WTC11 (cell line): ENCODE data around the gene ARHGAP8. TPM values are rescaled to one million over a fixed set of nuclear protein-coding genes. Genes with fewer than 3 reads are reported as not detected.

ENCODE experiments used
- ATAC-seq: fragments of 200-7000 bp; cut with Tn5 transposase; 2 replicates; pipeline ENCODE4 v1.10.0; 2021; ENCODE audit warnings: mild to moderate bottlenecking, moderate library complexity
- CTCF ChIA-PET: fragments of 300-600 bp; sonication (Branson Sonifier 250); formaldehyde crosslinking; loops from one replicate; lab custom pipeline; 2021; ENCODE audit warnings: antibody characterized with exemption; lab: Charles Lee
- POLR2A ChIA-PET: fragments of 350-600 bp; sonication (Branson Sonifier 250); formaldehyde crosslinking; loops from one replicate; lab custom pipeline; 2021; ENCODE audit warnings: antibody characterized with exemption; lab: Charles Lee
- DNase-seq: peaks from one replicate; pipeline ENCODE4 v3.0.0; 2021; ENCODE audit warnings: low spot score
- H3K27ac Mint-ChIP-seq: 2 replicates; pipeline ENCODE4 v1.8.0; 2021; ENCODE audit warnings: mixed read lengths
- H3K27me3 Mint-ChIP-seq: 2 replicates; pipeline ENCODE4 v1.8.0; 2021; ENCODE audit warnings: low read depth, mild to moderate bottlenecking, moderate library complexity, mixed read lengths
- H3K36me3 Mint-ChIP-seq: 2 replicates; pipeline ENCODE4 v1.8.0; 2021; ENCODE audit warnings: mixed read lengths
- H3K4me1 Mint-ChIP-seq: 2 replicates; pipeline ENCODE4 v1.8.0; 2022; ENCODE audit warnings: mixed read lengths
- H3K4me3 Mint-ChIP-seq: 2 replicates; pipeline ENCODE4 v1.8.0; 2021; ENCODE audit warnings: mild to moderate bottlenecking, moderate library complexity, mixed read lengths
- H3K9me3 Mint-ChIP-seq: 2 replicates; pipeline ENCODE4 v1.8.0; 2021; ENCODE audit warnings: mixed read lengths
- EMX1 ChIP-seq: fragments of 250-450 bp; sonication (Bioruptor Pico); IDR thresholded peaks from 2 replicates; pipeline ENCODE4 v1.8.0; 2021; ENCODE audit warnings: mild to moderate bottlenecking
- ESRRA ChIP-seq: sonication (generic); formaldehyde crosslinking; IDR thresholded peaks from 2 replicates; pipeline ENCODE4 v1.8.1; 2022; ENCODE audit warnings: mild to moderate bottlenecking, missing genetic modification reagents, borderline replicate concordance
- ETV6 ChIP-seq: sonication (generic); formaldehyde crosslinking; IDR thresholded peaks from 2 replicates; pipeline ENCODE4 v1.8.1; 2022; ENCODE audit warnings: mild to moderate bottlenecking, missing genetic modification reagents
- GABPB1 ChIP-seq: sonication (generic); formaldehyde crosslinking; IDR thresholded peaks from 2 replicates; pipeline ENCODE4 v1.8.1; 2023; ENCODE audit warnings: mild to moderate bottlenecking, missing genetic modification reagents
- JAZF1 ChIP-seq: fragments of 250-450 bp; sonication (Bioruptor Pico); IDR thresholded peaks from 2 replicates; pipeline ENCODE4 v1.9.0; 2021; ENCODE audit warnings: moderate library complexity, mild to moderate bottlenecking, inconsistent platforms
- NFYB ChIP-seq: sonication (generic); formaldehyde crosslinking; conservative IDR thresholded peaks from 2 replicates; pipeline ENCODE4 v1.8.0; 2022; ENCODE audit warnings: low read depth, missing genetic modification reagents
- PRRX2 ChIP-seq: fragments of 250-450 bp; sonication (Bioruptor Pico); IDR thresholded peaks from 2 replicates; pipeline ENCODE4 v1.8.0; 2021; ENCODE audit warnings: mild to moderate bottlenecking
- RORB ChIP-seq: fragments of 250-450 bp; sonication (Bioruptor Pico); IDR thresholded peaks from 2 replicates; pipeline ENCODE4 v1.9.0; 2021; ENCODE audit warnings: mild to moderate bottlenecking
- SP1 ChIP-seq: sonication (generic); formaldehyde crosslinking; conservative IDR thresholded peaks from 2 replicates; pipeline ENCODE4 v1.8.1; 2022; ENCODE audit warnings: missing genetic modification reagents
- ZNF121 ChIP-seq: sonication (generic); formaldehyde crosslinking; IDR thresholded peaks from 2 replicates; pipeline ENCODE4 v1.8.0; 2023; ENCODE audit warnings: missing genetic modification reagents
- ZNF219 ChIP-seq: sonication (generic); formaldehyde crosslinking; IDR thresholded peaks from 2 replicates; pipeline ENCODE4 v1.8.0; 2023; ENCODE audit warnings: missing genetic modification reagents, mild to moderate bottlenecking, borderline replicate concordance
- ZNF416 ChIP-seq: fragments of 250-450 bp; sonication (Bioruptor Pico); IDR thresholded peaks from 2 replicates; pipeline ENCODE4 v1.9.0; 2021; ENCODE audit warnings: mild to moderate bottlenecking, inconsistent platforms
- ZNF671 ChIP-seq: fragments of 250-450 bp; sonication (Bioruptor Pico); IDR thresholded peaks from 2 replicates; pipeline ENCODE4 v1.8.0; 2021; ENCODE audit warnings: mild to moderate bottlenecking
- total RNA-seq: library from RNA; stranded (reverse); gene quantifications from 3 replicates; pipeline ENCODE4 v1.2.3, GENCODE V29; 2021
- TF ChIP-seq, protein P1 (sequence below): sonication (generic); formaldehyde crosslinking; IDR thresholded peaks from 2 replicates; pipeline ENCODE4 v1.8.0; 2022; ENCODE audit warnings: mild to moderate bottlenecking, missing genetic modification reagents
- TF ChIP-seq, protein P2 (sequence below): sonication (generic); formaldehyde crosslinking; IDR thresholded peaks from 2 replicates; pipeline ENCODE4 v1.8.1; 2023; ENCODE audit warnings: mild to moderate bottlenecking, missing genetic modification reagents, moderate library complexity
- TF ChIP-seq, protein P3 (sequence below): fragments of 250-450 bp; sonication (Bioruptor Pico); IDR thresholded peaks from 2 replicates; pipeline ENCODE4 v2.1.2; 2022; ENCODE audit warnings: mild to moderate bottlenecking, moderate library complexity
- TF ChIP-seq, protein P4 (sequence below): fragments of 250-450 bp; sonication (Bioruptor Pico); conservative IDR thresholded peaks from 2 replicates; pipeline ENCODE4 v1.9.0; 2021; ENCODE audit warnings: mild to moderate bottlenecking
- TF ChIP-seq, protein P5 (sequence below): sonication (generic); formaldehyde crosslinking; conservative IDR thresholded peaks from 2 replicates; pipeline ENCODE4 v1.8.1; 2023; ENCODE audit warnings: mild to moderate bottlenecking, low read depth, missing genetic modification reagents, moderate library complexity
- TF ChIP-seq, protein P6 (sequence below): sonication (generic); formaldehyde crosslinking; IDR thresholded peaks from 2 replicates; pipeline ENCODE4 v1.8.1; 2023; ENCODE audit warnings: mild to moderate bottlenecking, missing genetic modification reagents, borderline replicate concordance
- TF ChIP-seq, protein P7 (sequence below): sonication (generic); formaldehyde crosslinking; conservative IDR thresholded peaks from 2 replicates; pipeline ENCODE4 v1.8.1; 2022; ENCODE audit warnings: mild to moderate bottlenecking, missing genetic modification reagents

Gene ARHGAP8
- total RNA-seq, 1 experiment from 2014 or later: 61.4 TPM

DNA sequence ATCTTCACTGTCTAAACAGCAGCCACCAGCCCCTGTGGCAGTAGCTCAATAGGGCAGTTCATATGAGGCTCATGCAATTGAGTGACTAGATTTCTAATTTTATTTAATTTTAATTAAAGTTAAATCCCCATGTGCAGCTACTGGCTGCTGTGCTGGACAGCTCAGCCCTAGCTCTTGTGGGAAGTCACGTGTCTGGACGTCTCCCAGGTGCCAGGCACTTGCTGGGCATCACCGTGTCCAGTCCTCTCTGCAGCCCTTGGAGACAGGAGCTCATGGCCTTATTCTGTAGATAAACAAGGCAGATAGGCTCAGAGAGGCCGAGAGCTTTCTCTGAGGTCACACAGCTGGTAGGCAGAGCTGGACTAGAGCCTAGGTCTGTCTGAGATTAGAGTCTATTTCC, 95.0 kb downstream of the ARHGAP8 start:
- Mint-ChIP-seq H3K4me3 (no peak overlapping the region), H3K9me3 (peaks cover 13% of the 10 kb centered on the region), H3K27ac (no peak overlapping the region), H3K36me3 (peaks cover 30% of the 10 kb centered on the region), H3K4me1 (0 out of 2 replicates have a peak, but pooled peaks cover 2% of the 10 kb centered on the region), H3K27me3 (no peaks in the 10 kb centered on the region)
- TF ChIP-seq, protein P1, sequence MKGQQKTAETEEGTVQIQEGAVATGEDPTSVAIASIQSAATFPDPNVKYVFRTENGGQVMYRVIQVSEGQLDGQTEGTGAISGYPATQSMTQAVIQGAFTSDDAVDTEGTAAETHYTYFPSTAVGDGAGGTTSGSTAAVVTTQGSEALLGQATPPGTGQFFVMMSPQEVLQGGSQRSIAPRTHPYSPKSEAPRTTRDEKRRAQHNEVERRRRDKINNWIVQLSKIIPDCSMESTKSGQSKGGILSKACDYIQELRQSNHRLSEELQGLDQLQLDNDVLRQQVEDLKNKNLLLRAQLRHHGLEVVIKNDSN (CRISPR knock-in tag): no peak
- TF ChIP-seq, protein P2, sequence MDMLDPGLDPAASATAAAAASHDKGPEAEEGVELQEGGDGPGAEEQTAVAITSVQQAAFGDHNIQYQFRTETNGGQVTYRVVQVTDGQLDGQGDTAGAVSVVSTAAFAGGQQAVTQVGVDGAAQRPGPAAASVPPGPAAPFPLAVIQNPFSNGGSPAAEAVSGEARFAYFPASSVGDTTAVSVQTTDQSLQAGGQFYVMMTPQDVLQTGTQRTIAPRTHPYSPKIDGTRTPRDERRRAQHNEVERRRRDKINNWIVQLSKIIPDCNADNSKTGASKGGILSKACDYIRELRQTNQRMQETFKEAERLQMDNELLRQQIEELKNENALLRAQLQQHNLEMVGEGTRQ (CRISPR knock-in tag): no peak
- TF ChIP-seq EMX1 (no peak), PRRX2 (CRISPR knock-in tag) (no peak), SP1 (CRISPR knock-in tag) (no peak), RORB (CRISPR knock-in tag) (no peak), ZNF219 (CRISPR knock-in tag) (no peak), ZNF416 (CRISPR knock-in tag) (no peak), NFYB (CRISPR knock-in tag) (no peak), GABPB1 (CRISPR knock-in tag) (no peak), ZNF121 (CRISPR knock-in tag) (no peak), ETV6 (no peak), ESRRA (no peak), JAZF1 (CRISPR knock-in tag) (no peak), ZNF671 (no peak)
- TF ChIP-seq, protein P3, sequence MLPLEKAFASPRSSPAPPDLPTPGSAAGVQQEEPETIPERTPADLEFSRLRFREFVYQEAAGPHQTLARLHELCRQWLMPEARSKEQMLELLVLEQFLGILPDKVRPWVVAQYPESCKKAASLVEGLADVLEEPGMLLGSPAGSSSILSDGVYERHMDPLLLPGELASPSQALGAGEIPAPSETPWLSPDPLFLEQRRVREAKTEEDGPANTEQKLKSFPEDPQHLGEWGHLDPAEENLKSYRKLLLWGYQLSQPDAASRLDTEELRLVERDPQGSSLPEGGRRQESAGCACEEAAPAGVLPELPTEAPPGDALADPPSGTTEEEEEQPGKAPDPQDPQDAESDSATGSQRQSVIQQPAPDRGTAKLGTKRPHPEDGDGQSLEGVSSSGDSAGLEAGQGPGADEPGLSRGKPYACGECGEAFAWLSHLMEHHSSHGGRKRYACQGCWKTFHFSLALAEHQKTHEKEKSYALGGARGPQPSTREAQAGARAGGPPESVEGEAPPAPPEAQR (CRISPR knock-in tag): no peak
- TF ChIP-seq, protein P4, sequence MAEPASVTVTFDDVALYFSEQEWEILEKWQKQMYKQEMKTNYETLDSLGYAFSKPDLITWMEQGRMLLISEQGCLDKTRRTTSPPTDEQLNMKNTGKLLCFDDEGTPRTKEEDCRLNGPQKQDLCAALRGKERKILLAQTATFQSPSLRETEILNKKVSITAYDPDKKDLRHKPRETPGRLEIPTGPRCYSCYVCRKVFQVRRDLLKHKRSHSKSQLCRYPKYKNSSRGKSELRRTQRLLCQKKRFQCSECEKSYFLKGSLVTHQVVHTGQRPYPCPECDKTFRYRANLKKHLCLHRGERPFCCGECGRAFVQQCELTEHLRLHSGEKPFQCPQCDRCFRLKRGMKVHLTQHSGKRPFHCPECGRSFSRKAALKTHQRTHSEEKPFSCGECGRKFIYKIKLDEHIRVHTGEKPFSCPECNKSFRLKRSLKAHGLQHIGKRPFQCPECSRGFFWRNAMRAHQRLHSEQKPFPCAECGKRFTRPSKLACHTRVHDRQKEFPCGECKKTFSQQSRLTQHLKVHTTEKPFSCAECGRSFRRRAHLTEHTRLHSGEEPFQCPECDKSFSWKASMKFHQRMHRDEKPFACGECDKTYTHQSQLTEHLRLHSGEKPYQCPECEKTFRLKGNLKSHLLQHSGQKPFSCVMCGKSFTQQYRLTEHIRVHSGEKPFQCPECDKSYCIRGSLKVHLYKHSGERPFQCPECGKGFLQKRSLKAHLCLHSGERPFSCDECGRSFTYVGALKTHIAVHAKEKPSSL: no peak
- TF ChIP-seq, protein P5, sequence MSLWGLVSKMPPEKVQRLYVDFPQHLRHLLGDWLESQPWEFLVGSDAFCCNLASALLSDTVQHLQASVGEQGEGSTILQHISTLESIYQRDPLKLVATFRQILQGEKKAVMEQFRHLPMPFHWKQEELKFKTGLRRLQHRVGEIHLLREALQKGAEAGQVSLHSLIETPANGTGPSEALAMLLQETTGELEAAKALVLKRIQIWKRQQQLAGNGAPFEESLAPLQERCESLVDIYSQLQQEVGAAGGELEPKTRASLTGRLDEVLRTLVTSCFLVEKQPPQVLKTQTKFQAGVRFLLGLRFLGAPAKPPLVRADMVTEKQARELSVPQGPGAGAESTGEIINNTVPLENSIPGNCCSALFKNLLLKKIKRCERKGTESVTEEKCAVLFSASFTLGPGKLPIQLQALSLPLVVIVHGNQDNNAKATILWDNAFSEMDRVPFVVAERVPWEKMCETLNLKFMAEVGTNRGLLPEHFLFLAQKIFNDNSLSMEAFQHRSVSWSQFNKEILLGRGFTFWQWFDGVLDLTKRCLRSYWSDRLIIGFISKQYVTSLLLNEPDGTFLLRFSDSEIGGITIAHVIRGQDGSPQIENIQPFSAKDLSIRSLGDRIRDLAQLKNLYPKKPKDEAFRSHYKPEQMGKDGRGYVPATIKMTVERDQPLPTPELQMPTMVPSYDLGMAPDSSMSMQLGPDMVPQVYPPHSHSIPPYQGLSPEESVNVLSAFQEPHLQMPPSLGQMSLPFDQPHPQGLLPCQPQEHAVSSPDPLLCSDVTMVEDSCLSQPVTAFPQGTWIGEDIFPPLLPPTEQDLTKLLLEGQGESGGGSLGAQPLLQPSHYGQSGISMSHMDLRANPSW (CRISPR knock-in tag): no peak
- TF ChIP-seq, protein P6, sequence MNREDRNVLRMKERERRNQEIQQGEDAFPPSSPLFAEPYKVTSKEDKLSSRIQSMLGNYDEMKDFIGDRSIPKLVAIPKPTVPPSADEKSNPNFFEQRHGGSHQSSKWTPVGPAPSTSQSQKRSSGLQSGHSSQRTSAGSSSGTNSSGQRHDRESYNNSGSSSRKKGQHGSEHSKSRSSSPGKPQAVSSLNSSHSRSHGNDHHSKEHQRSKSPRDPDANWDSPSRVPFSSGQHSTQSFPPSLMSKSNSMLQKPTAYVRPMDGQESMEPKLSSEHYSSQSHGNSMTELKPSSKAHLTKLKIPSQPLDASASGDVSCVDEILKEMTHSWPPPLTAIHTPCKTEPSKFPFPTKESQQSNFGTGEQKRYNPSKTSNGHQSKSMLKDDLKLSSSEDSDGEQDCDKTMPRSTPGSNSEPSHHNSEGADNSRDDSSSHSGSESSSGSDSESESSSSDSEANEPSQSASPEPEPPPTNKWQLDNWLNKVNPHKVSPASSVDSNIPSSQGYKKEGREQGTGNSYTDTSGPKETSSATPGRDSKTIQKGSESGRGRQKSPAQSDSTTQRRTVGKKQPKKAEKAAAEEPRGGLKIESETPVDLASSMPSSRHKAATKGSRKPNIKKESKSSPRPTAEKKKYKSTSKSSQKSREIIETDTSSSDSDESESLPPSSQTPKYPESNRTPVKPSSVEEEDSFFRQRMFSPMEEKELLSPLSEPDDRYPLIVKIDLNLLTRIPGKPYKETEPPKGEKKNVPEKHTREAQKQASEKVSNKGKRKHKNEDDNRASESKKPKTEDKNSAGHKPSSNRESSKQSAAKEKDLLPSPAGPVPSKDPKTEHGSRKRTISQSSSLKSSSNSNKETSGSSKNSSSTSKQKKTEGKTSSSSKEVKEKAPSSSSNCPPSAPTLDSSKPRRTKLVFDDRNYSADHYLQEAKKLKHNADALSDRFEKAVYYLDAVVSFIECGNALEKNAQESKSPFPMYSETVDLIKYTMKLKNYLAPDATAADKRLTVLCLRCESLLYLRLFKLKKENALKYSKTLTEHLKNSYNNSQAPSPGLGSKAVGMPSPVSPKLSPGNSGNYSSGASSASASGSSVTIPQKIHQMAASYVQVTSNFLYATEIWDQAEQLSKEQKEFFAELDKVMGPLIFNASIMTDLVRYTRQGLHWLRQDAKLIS (CRISPR knock-in tag): no peak
- TF ChIP-seq, protein P7, sequence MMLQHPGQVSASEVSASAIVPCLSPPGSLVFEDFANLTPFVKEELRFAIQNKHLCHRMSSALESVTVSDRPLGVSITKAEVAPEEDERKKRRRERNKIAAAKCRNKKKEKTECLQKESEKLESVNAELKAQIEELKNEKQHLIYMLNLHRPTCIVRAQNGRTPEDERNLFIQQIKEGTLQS (CRISPR knock-in tag): no peak
- DNase-seq: no peak
- ChIA-PET CTCF (interaction anchor here (1.8 kb wide), 1 partner anchor 27 kb away, joined by 4 read pairs; no protein-coding TSS in a partner anchor), POLR2A (no interaction called here)
- ATAC-seq: no peak
